Measurements from ENCODE around the gene MISP3.

Gene MISP3

GRCh38 chr19:14103310-14103709, 30.7 kb downstream of the MISP3 start:
- TF ChIP-seq, protein P1, sequence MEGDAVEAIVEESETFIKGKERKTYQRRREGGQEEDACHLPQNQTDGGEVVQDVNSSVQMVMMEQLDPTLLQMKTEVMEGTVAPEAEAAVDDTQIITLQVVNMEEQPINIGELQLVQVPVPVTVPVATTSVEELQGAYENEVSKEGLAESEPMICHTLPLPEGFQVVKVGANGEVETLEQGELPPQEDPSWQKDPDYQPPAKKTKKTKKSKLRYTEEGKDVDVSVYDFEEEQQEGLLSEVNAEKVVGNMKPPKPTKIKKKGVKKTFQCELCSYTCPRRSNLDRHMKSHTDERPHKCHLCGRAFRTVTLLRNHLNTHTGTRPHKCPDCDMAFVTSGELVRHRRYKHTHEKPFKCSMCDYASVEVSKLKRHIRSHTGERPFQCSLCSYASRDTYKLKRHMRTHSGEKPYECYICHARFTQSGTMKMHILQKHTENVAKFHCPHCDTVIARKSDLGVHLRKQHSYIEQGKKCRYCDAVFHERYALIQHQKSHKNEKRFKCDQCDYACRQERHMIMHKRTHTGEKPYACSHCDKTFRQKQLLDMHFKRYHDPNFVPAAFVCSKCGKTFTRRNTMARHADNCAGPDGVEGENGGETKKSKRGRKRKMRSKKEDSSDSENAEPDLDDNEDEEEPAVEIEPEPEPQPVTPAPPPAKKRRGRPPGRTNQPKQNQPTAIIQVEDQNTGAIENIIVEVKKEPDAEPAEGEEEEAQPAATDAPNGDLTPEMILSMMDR (IDR thresholded peaks at IDR 0.05; ENCODE audit: low read depth, low read length): no peak
- TF ChIP-seq EZH2phosphoT487 (IDR thresholded peaks at IDR 0.05; ENCODE audit: low read depth): no peak
- H3K4me1 ChIP-seq (ENCODE audit: low read length): no peaks in the 10 kb centered on the region
- no peaks in the 10 kb centered on the region for H4K20me1 ChIP-seq (ENCODE audit: insufficient read depth, low read length)
- H3K4me3 ChIP-seq (ENCODE audit: low read length): no peak overlapping the region
- H2AFZ ChIP-seq (ENCODE audit: low read depth, low read length): no peak overlapping the region
- no peak overlapping the region for H3K27ac ChIP-seq (ENCODE audit: low read length)
- no peaks in the 10 kb centered on the region for H3K27me3 ChIP-seq (ENCODE audit: low read depth, low read length)
- H3K79me2 ChIP-seq (ENCODE audit: low read length): no peaks in the 10 kb centered on the region
- H3K9me3 ChIP-seq (ENCODE audit: insufficient read depth, low read length): no peaks in the 10 kb centered on the region
- no peak overlapping the region for H3K9ac ChIP-seq (ENCODE audit: low read length)
- H3K36me3 ChIP-seq (replicated peaks; ENCODE audit: low read depth, low read length): peaks cover 12% of the 10 kb centered on the region
- H3K4me2 ChIP-seq (ENCODE audit: low read length): no peak overlapping the region

DNA sequence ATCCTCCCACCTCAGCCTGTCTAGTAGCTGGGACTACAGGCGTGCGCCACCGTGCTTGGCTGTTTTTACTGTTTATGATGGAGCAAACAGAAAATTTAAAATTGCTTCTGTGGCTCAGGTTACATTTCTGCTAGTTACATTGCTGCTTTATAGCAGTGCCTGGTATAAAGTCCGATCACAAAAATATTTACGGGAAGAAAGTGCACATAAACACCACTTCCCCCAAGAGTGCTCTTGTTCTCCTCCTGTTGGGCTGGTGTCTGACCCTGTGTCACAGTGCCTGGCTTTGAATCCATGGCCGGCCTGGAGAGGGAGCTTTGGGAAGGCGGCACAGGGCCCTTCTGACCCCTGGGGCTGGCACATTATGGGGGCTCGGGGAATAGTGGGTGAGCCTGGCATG, 33.1 kb downstream of the MISP3 start:
- Histone ChIP-seq H3K36me3 (replicated peaks; ENCODE audit: low read depth, low read length) (peaks cover 9% of the 10 kb centered on the region), H4K20me1 (ENCODE audit: insufficient read depth, low read length) (no peaks in the 10 kb centered on the region)
- TF ChIP-seq EZH2phosphoT487 (IDR thresholded peaks at IDR 0.05; ENCODE audit: low read depth): no peak
- TF ChIP-seq, protein P1 (IDR thresholded peaks at IDR 0.05; ENCODE audit: low read depth, low read length): no peak

DNA sequence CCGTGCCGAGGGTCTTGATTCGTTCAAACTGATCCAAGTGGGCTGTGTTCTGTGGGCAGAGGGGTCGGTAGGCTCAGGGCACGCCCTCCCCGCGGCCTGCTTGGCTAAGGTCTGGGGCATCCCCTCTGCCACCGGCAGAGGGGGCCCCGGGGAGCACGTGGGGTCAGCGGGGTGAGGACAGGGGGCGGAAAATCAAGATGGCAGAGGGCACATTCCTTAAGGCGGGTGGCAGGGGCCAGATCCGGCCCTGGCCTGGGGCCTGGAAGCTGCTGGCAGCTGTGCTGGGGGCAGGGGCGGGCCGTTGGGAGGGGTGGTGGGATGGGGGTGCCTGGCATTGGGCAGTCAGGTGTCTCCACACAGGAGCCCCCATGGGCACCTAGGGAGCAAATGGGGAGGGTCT, 34.3 kb downstream of the MISP3 start:
- H3K36me3 ChIP-seq (replicated peaks; ENCODE audit: low read depth, low read length): peaks cover 7% of the 10 kb centered on the region
- H3K4me1 ChIP-seq (ENCODE audit: low read length): no peaks in the 10 kb centered on the region
- H3K79me2 ChIP-seq (ENCODE audit: low read length): no peaks in the 10 kb centered on the region
- no peaks in the 10 kb centered on the region for H3K9me3 ChIP-seq (ENCODE audit: insufficient read depth, low read length)
- no peak overlapping the region for H3K4me3 ChIP-seq (ENCODE audit: low read length)
- H3K27me3 ChIP-seq (ENCODE audit: low read depth, low read length): no peaks in the 10 kb centered on the region
- no peak overlapping the region for H2AFZ ChIP-seq (ENCODE audit: low read depth, low read length)
- no peaks in the 10 kb centered on the region for H4K20me1 ChIP-seq (ENCODE audit: insufficient read depth, low read length)
- TF ChIP-seq, protein P1 (IDR thresholded peaks at IDR 0.05; ENCODE audit: low read depth, low read length): no peak
- no peak for TF ChIP-seq EZH2phosphoT487 (IDR thresholded peaks at IDR 0.05; ENCODE audit: low read depth)
- H3K27ac ChIP-seq (ENCODE audit: low read length): no peak overlapping the region
- no peak overlapping the region for H3K4me2 ChIP-seq (ENCODE audit: low read length)
- no peak overlapping the region for H3K9ac ChIP-seq (ENCODE audit: low read length)

More for the DNA sequence above, 33.1 kb downstream of the MISP3 start:
- Histone ChIP-seq H3K9ac (ENCODE audit: low read length) (no peak overlapping the region), H2AFZ (ENCODE audit: low read depth, low read length) (no peak overlapping the region), H3K4me1 (ENCODE audit: low read length) (no peaks in the 10 kb centered on the region), H3K4me3 (ENCODE audit: low read length) (no peak overlapping the region), H3K4me2 (ENCODE audit: low read length) (no peak overlapping the region), H3K27ac (ENCODE audit: low read length) (no peak overlapping the region), H3K79me2 (ENCODE audit: low read length) (no peaks in the 10 kb centered on the region), H3K9me3 (ENCODE audit: insufficient read depth, low read length) (no peaks in the 10 kb centered on the region), H3K27me3 (ENCODE audit: low read depth, low read length) (no peaks in the 10 kb centered on the region)

DNA sequence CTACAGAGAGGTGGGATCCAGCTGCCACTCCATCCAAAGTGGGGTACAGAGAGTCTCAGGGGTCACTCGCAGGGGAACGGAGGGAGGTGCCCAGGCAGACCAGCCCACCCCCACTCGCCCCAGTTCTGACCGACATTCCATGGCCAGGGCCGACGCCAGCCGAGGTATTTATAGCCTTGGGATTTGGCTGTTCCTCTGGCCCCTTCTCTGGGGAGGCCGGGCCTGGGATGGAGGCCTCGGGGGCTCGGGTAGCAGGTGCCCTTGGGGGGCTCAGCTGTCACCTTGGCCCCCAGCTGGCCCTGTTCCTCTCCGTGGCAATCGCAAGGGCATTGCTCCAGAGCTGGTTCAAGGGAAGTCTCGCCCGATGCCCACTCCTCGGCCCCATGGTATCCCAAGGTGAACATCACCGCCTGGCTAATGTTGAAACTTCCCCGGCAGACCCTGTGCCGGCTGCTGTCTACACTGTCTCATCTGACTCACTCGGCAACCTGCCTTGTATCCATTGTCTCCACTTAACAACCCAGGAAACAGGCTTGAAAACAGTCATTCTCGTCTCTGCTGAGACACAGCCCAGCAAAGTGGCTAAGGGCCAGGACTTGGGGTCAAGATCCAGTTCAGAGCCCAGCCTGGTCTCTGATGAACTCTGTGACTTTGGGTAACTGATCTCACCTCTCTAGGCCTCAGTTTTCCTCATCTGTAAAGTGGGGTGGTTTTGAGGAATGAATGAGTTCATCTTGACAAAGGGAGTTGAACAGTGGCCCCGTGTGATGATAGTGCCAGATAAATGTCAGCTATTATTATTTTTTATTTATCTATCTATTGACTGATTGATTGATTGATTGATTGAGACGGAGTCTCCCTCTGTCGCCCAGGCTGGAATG, 35.2 kb downstream of the MISP3 start:
- Histone ChIP-seq H3K27ac (ENCODE audit: low read length) (no peak overlapping the region), H3K36me3 (replicated peaks; ENCODE audit: low read depth, low read length) (no peaks in the 10 kb centered on the region)

More for the DNA sequence above, 35.2 kb downstream of the MISP3 start:
- H3K9ac ChIP-seq (ENCODE audit: low read length): no peak overlapping the region
- H4K20me1 ChIP-seq (ENCODE audit: insufficient read depth, low read length): no peaks in the 10 kb centered on the region
- no peaks in the 10 kb centered on the region; the same call in 1 of the 2 replicates for H3K79me2 ChIP-seq (ENCODE audit: low read length)
- H3K27me3 ChIP-seq (ENCODE audit: low read depth, low read length): no peaks in the 10 kb centered on the region
- no peak overlapping the region for H2AFZ ChIP-seq (ENCODE audit: low read depth, low read length)
- no peak overlapping the region for H3K4me3 ChIP-seq (ENCODE audit: low read length)
- TF ChIP-seq, protein P1 (IDR thresholded peaks at IDR 0.05; ENCODE audit: low read depth, low read length): no peak
- peaks cover under 1% of the 10 kb centered on the region; the same call in 1 of the 2 replicates for H3K4me1 ChIP-seq (ENCODE audit: low read length)
- no peaks in the 10 kb centered on the region for H3K9me3 ChIP-seq (ENCODE audit: insufficient read depth, low read length)
- no peak overlapping the region for H3K4me2 ChIP-seq (ENCODE audit: low read length)

All from OCI-LY3 (cell line).